Esophagus squamous epithelium (tissue), 4 donors: Measurements from ENCODE around the gene PAXX.

Experiments
- CTCF ChIP-seq, 6 experiments: fragments of 450-650 bp in 4 of 6; fragments of 200-600 bp in 2 of 6; sonication (generic) in 2 of 6; IDR thresholded peaks; one replicate each; pipeline ENCODE4 v1.5.1; 2016 to 2019; ENCODE audit warnings: antibody characterized with exemption in 6 of 6, mild to moderate bottlenecking in 4 of 6, moderate library complexity in 4 of 6
- POLR2A ChIP-seq, 4 donors: fragments of 450-650 bp; IDR thresholded peaks; one replicate each; pipeline ENCODE4 v1.6.1; 2017; ENCODE audit warnings: antibody characterized with exemption in 4 of 4, mild to moderate bottlenecking in 4 of 4, moderate library complexity in 3 of 4

DNA sequence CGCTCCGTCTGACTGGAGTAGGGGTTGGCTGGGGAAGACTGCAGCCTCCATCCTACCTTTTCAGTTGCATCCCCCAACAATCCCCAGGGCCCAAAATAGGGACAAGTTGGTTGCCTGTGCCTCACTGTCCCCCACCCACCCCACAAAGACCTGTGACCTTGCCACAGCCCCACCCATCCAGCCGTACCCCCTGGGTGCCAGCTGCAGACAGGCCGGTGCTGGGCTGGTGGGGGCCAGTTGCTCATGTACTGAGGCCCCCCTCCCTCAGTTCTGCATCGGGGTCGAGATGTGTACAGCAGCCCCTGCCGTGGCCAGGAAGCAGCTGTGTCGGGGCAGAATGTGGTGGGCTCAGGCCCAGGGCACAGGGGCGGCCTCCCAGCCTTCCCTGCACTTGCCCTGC, 9.1 kb upstream of the PAXX start:
- TF ChIP-seq POLR2A (IDR thresholded peaks at IDR 0.05): no peak
- no peak for TF ChIP-seq CTCF (IDR thresholded peaks at IDR 0.05)
